Naive thymus-derived CD8-positive, alpha-beta T cell (primary cell): Measurements from ENCODE around the gene ABLIM2. TPM values are rescaled to one million over a fixed set of nuclear protein-coding genes. Genes with fewer than 3 reads are reported as not detected.

Experiments
- ATAC-seq, 2 donors: fragments of 150-1000 bp; cut with Tn5 transposase in 1 of 2; sonication (Bioruptor Pico), chemical (Tn5 transposase) in 1 of 2; 1 replicate in 1 of 2; 2 replicates in 1 of 2; pipeline ENCODE4 v1.10.0; 2021; ENCODE audit warnings: mild to moderate bottlenecking in 2 of 2, moderate library complexity in 2 of 2
- POLR2A ChIA-PET: fragments of 350-600 bp; sonication (Branson Sonifier 250); formaldehyde crosslinking; loops from one replicate; lab custom pipeline; 2021; ENCODE audit warnings: antibody characterized with exemption; lab: Charles Lee
- DNase-seq, 10 donors: peaks; one replicate each; pipeline versions ENCODE4 v3.0.0 to v3.0.0-alpha.2; 2020 to 2022
- H3K27ac Mint-ChIP-seq, 10 donors: one replicate each; pipeline ENCODE4 v1.8.0; 2020 to 2022; ENCODE audit warnings: mild to moderate bottlenecking in 10 of 10, mixed read lengths in 10 of 10, moderate library complexity in 4 of 10, inconsistent platforms in 1 of 10
- H3K27me3 Mint-ChIP-seq, 5 donors: one replicate each; pipeline ENCODE4 v1.8.0; 2021 to 2022; ENCODE audit warnings: mixed read lengths in 5 of 5
- H3K36me3 Mint-ChIP-seq, 3 donors: one replicate each; pipeline ENCODE4 v1.8.0; 2020 to 2022; ENCODE audit warnings: mixed read lengths in 3 of 3, mild to moderate bottlenecking in 2 of 3, inconsistent platforms in 1 of 3
- H3K4me1 Mint-ChIP-seq, 4 donors: one replicate each; pipeline ENCODE4 v1.8.0; 2021 to 2022; ENCODE audit warnings: mixed read lengths in 4 of 4
- H3K4me3 Mint-ChIP-seq, 10 donors: one replicate each; pipeline ENCODE4 v1.8.0; 2020 to 2022; ENCODE audit warnings: mild to moderate bottlenecking in 10 of 10, mixed read lengths in 10 of 10, moderate library complexity in 6 of 10, inconsistent platforms in 1 of 10
- H3K9me3 Mint-ChIP-seq, 9 donors: one replicate each; pipeline ENCODE4 v1.8.0; 2020 to 2022; ENCODE audit warnings: mixed read lengths in 9 of 9, mild to moderate bottlenecking in 3 of 9, inconsistent platforms in 1 of 9, moderate library complexity in 1 of 9
- polyA plus RNA-seq, 3 donors: library from polyadenylated mRNA; unstranded; fragments of 300-500 nt; fragmentation: Illumina TruSeq; gene quantifications; one replicate each; pipeline ENCODE4 v1.2.3, GENCODE V29; 2021
- total RNA-seq, 8 experiments: library from RNA in 2 of 8; stranded (reverse) in 2 of 8; gene quantifications; one replicate each; pipeline ENCODE4 v1.2.3 and lab custom pipeline; 2021 to 2026

ABLIM2 gene
- total and polyA plus RNA-seq, 5 experiments from 2014 or later, result 0.47 to 4.9 (median 2.4) TPM

GRCh38 chr4:7939377-7940108 lies 219.1 kb downstream of the ABLIM2 start, which contains the start of gene AFAP1:
Gene AFAP1, minus strand, starts transcription at chr4:7939861. Its CDS starts 67,783 bp downstream, at chr4:7872078.
- ATAC-seq, result peak; percentile 92 to 93
- POLR2A ChIA-PET, result interaction anchor here (0.6 to 1.3 kb wide), 7 partner anchors 8 to 1298 kb away, joined by 3 to 5 read pairs (median 4); no protein-coding TSS in a partner anchor
- Mint-ChIP-seq H3K36me3 (no peaks in the 10 kb centered on the region), H3K9me3 (no peaks in the 10 kb centered on the region), H3K27ac (peak within 1 kb of the TSS in 6 of 10 donors; percentile 21 to 84 (median 66)), H3K4me1 (peaks cover 12 to 34% (median 18%) of the 10 kb centered on the region in 4 donors), H3K4me3 (peak within 1 kb of the TSS; percentile 40 to 92 (median 70)), H3K27me3 (peaks cover 0 to 29% (median 0%) of the 10 kb centered on the region in 5 donors)
- DNase-seq, result peak; percentile 76 to 93 (median 88)

GRCh38 chr4:7938609-7939376 lies 219.8 kb downstream of the ABLIM2 start:
- Mint-ChIP-seq H3K9me3 (no peaks in the 10 kb centered on the region), H3K27me3 (peaks cover 0 to 29% (median 0%) of the 10 kb centered on the region in 5 donors), H3K4me1 (peaks cover 12 to 41% (median 22%) of the 10 kb centered on the region in 4 donors), H3K27ac (peak overlapping the region in 8 of 10 donors; percentile 56 to 93 (median 79)), H3K36me3 (peaks cover 0 to 1% (median 0%) of the 10 kb centered on the region in 3 donors), H3K4me3 (peak overlapping the region; percentile 78 to 92 (median 83))
- POLR2A ChIA-PET, result interaction anchor here (0.6 to 1.3 kb wide), 7 partner anchors 9 to 1298 kb away, joined by 3 to 8 read pairs (median 4); no protein-coding TSS in a partner anchor
- DNase-seq (peak in 4 of 10 donors; percentile 14 to 26 (median 24)), ATAC-seq (peak; percentile 4 to 13)

GRCh38 chr4:7938266-7938608 lies 220.4 kb downstream of the ABLIM2 start:
- peaks cover 0 to 7% (median 2%) of the 10 kb centered on the region in 3 donors for H3K36me3 Mint-ChIP-seq
- peak overlapping the region in 9 of 10 donors; percentile 56 to 93 (median 82) for H3K27ac Mint-ChIP-seq
- H3K4me1 Mint-ChIP-seq, result peaks cover 12 to 44% (median 22%) of the 10 kb centered on the region in 4 donors
- ATAC-seq (no peak), DNase-seq (no peak)
- no peaks in the 10 kb centered on the region for H3K9me3 Mint-ChIP-seq
- POLR2A ChIA-PET, result interaction anchor here (0.6 to 1.1 kb wide), 2 partner anchors 32 to 126 kb away, joined by 3 to 8 read pairs; no protein-coding TSS in a partner anchor
- peak overlapping the region; percentile 78 to 92 (median 83) for H3K4me3 Mint-ChIP-seq
- H3K27me3 Mint-ChIP-seq, result peaks cover 0 to 29% (median 0%) of the 10 kb centered on the region in 5 donors

GRCh38 chr4:7937006-7937405 lies 221.6 kb downstream of the ABLIM2 start:
- Mint-ChIP-seq H3K4me3 (peak overlapping the region in 8 of 10 donors; percentile 78 to 92 (median 86)), H3K36me3 (peaks cover 0 to 7% (median 2%) of the 10 kb centered on the region in 3 donors), H3K27ac (no peak overlapping the region), H3K27me3 (peaks cover 0 to 29% (median 0%) of the 10 kb centered on the region in 5 donors), H3K9me3 (no peaks in the 10 kb centered on the region), H3K4me1 (peaks cover 12 to 47% (median 22%) of the 10 kb centered on the region in 4 donors)
- ATAC-seq, result no peak
- DNase-seq, result peak in 1 of 10 donors; percentile 26
- POLR2A ChIA-PET, result interaction anchor here (1.1 kb wide), 1 partner anchor 44 kb away, joined by 3 read pairs; no protein-coding TSS in a partner anchor

GRCh38 chr4:7933651-7934510 lies 224.7 kb downstream of the ABLIM2 start:
- Mint-ChIP-seq H3K27ac (peak overlapping the region in 1 of 10 donors; percentile 69), H3K27me3 (peaks cover 0 to 26% (median 0%) of the 10 kb centered on the region in 5 donors), H3K4me1 (peaks cover 10 to 53% (median 29%) of the 10 kb centered on the region in 4 donors), H3K4me3 (peak overlapping the region in 2 of 10 donors; percentile 20 to 46), H3K9me3 (no peaks in the 10 kb centered on the region), H3K36me3 (peaks cover 0 to 9% (median 2%) of the 10 kb centered on the region in 3 donors)
- POLR2A ChIA-PET, result no interaction called here
- ATAC-seq, result no peak
- DNase-seq, result no peak

GRCh38 chr4:7932287-7932686 lies 226.3 kb downstream of the ABLIM2 start:
- ATAC-seq (no peak), DNase-seq (no peak)
- Mint-ChIP-seq H3K36me3 (peaks cover 0 to 9% (median 2%) of the 10 kb centered on the region in 3 donors), H3K4me3 (no peak overlapping the region), H3K27ac (peak overlapping the region in 1 of 10 donors; percentile 11), H3K27me3 (peaks cover 0 to 17% (median 0%) of the 10 kb centered on the region in 5 donors), H3K9me3 (no peaks in the 10 kb centered on the region), H3K4me1 (peaks cover 0 to 48% (median 23%) of the 10 kb centered on the region in 4 donors)
- POLR2A ChIA-PET, result interaction anchor here (0.6 to 0.7 kb wide), 2 partner anchors 58 to 80 kb away, joined by 3 to 5 read pairs; no protein-coding TSS in a partner anchor

- peak overlapping the region in 1 of 10 donors; percentile 40 for H3K27ac Mint-ChIP-seq
- peak in 1 of 2 donors; percentile 30 for ATAC-seq
These were observed 229.3 kb downstream of the ABLIM2 start for GRCh38 chr4:7929118-7929951.

GRCh38 chr4:7928711-7929110 lies 229.9 kb downstream of the ABLIM2 start:
- H3K27ac Mint-ChIP-seq, result no peak overlapping the region
- H3K9me3 Mint-ChIP-seq, result peaks cover 0 to 5% (median 0%) of the 10 kb centered on the region in 9 donors
- H3K36me3 Mint-ChIP-seq, result peaks cover 0 to 9% (median 2%) of the 10 kb centered on the region in 3 donors
- no peak for ATAC-seq
- POLR2A ChIA-PET, result interaction anchor here (1.4 kb wide), 1 partner anchor 11 kb away, joined by 5 read pairs; the partner anchor contains the start of gene AFAP1
- peaks cover 0 to 31% (median 22%) of the 10 kb centered on the region in 4 donors for H3K4me1 Mint-ChIP-seq
- peaks cover 0 to 1% (median 0%) of the 10 kb centered on the region in 5 donors for H3K27me3 Mint-ChIP-seq
- no peak for DNase-seq
- no peak overlapping the region for H3K4me3 Mint-ChIP-seq

More at GRCh38 chr4:7929118-7929951, 229.3 kb downstream of the ABLIM2 start:
- H3K4me1 Mint-ChIP-seq, result peaks cover 0 to 35% (median 24%) of the 10 kb centered on the region in 4 donors
- peaks cover 0 to 11% (median 2%) of the 10 kb centered on the region in 3 donors for H3K36me3 Mint-ChIP-seq
- DNase-seq, result no peak
- peak overlapping the region in 1 of 10 donors; percentile 22 for H3K4me3 Mint-ChIP-seq
- peaks cover 0 to 1% (median 0%) of the 10 kb centered on the region in 5 donors for H3K27me3 Mint-ChIP-seq
- peaks cover 0 to 5% (median 0%) of the 10 kb centered on the region in 9 donors for H3K9me3 Mint-ChIP-seq
- POLR2A ChIA-PET, result interaction anchor here (0.7 to 1.4 kb wide), 2 partner anchors 10 to 15 kb away, joined by 3 to 5 read pairs; partner anchors contain the start of gene AFAP1

- peaks cover 0 to 4% (median 0%) of the 10 kb centered on the region in 3 donors for H3K36me3 Mint-ChIP-seq
- no peak overlapping the region for H3K27ac Mint-ChIP-seq
- peaks cover 0 to 5% (median 0%) of the 10 kb centered on the region in 9 donors for H3K9me3 Mint-ChIP-seq
- H3K27me3 Mint-ChIP-seq, result peaks cover 0 to 1% (median 0%) of the 10 kb centered on the region in 5 donors
- peak overlapping the region in 1 of 10 donors; percentile 33 for H3K4me3 Mint-ChIP-seq
- no peak for DNase-seq
- POLR2A ChIA-PET, result no interaction called here
- H3K4me1 Mint-ChIP-seq, result peaks cover 0 to 31% (median 21%) of the 10 kb centered on the region in 4 donors
- ATAC-seq, result no peak
These were observed 231.8 kb downstream of the ABLIM2 start for GRCh38 chr4:7926822-7927221.

- H3K36me3 Mint-ChIP-seq, result peaks cover 0 to 4% (median 0%) of the 10 kb centered on the region in 3 donors
- H3K4me3 Mint-ChIP-seq, result no peak overlapping the region
- POLR2A ChIA-PET, result no interaction called here
- H3K9me3 Mint-ChIP-seq, result peaks cover 0 to 5% (median 0%) of the 10 kb centered on the region in 9 donors
- DNase-seq (no peak), ATAC-seq (no peak)
- peaks cover 0 to 1% (median 0%) of the 10 kb centered on the region in 5 donors for H3K27me3 Mint-ChIP-seq
- peaks cover 0 to 24% (median 18%) of the 10 kb centered on the region in 4 donors for H3K4me1 Mint-ChIP-seq
- peak overlapping the region in 2 of 10 donors; percentile 26 to 60 for H3K27ac Mint-ChIP-seq
These were observed 234.0 kb downstream of the ABLIM2 start for GRCh38 chr4:7924570-7924969.
